ENCODE results near the gene PTH1R.

Gene PTH1R

GRCh38 chr3:46930945-46931403, 53.5 kb downstream of the PTH1R start:
- no peaks in the 10 kb centered on the region for H3K27me3 Mint-ChIP-seq
- peak overlapping the region; percentile 91 for H3K27ac Mint-ChIP-seq (ENCODE audit: low read depth)
- DNase-seq (ENCODE audit: low spot score in 2 of 2): no peak
- peak overlapping the region; percentile 47 for H3K4me3 Mint-ChIP-seq
- H3K9me3 Mint-ChIP-seq: peaks cover 10% of the 10 kb centered on the region
- H3K36me3 Mint-ChIP-seq (ENCODE audit: insufficient read depth): peaks cover 15% of the 10 kb centered on the region
- ATAC-seq (replicated peaks; ENCODE audit: extremely low read depth, poor library complexity, severe bottlenecking): no peak
- peaks cover 63% of the 10 kb centered on the region for H3K4me1 Mint-ChIP-seq

DNA sequence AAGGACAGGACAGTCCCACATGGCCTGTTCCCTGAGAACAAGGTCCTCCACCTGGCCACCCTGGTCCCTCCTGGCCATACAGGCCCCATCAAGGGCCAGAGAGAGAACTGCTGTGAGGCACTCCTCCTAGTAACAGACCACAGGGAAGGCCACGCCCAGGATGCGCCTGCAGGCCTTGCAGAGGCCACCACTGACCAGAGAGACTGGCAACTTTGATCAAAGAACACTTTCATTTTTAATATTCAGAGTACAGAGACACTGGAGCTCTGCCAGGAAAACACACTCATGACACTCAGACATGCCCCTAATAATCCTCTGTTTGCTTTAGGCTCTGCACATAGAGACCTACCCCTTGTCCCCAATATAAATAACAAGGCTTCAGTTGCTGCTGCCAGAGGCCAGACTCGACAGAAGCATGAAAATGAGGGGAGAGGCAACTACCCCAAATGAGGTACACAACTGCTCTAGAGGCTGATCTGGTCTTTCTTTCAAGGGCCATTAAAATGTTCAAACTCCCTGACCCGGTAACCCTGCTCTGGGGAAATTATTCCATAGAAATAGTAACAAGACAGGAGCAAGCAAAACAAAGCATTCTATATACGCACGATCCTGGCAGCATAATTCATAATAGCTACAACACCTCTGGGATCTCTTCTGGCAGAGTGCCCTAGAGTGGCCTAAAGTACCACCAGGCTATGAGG, 54.3 kb downstream of the PTH1R start:
- Mint-ChIP-seq H3K4me1 (peaks cover 60% of the 10 kb centered on the region), H3K27me3 (no peaks in the 10 kb centered on the region), H3K4me3 (peak overlapping the region; percentile 42), H3K27ac (ENCODE audit: low read depth) (peak overlapping the region; percentile 91), H3K36me3 (ENCODE audit: insufficient read depth) (peaks cover 21% of the 10 kb centered on the region), H3K9me3 (peaks cover 10% of the 10 kb centered on the region)
- ATAC-seq (replicated peaks; ENCODE audit: extremely low read depth, poor library complexity, severe bottlenecking): peak; percentile 15
- DNase-seq (ENCODE audit: low spot score in 2 of 2): no peak

DNA sequence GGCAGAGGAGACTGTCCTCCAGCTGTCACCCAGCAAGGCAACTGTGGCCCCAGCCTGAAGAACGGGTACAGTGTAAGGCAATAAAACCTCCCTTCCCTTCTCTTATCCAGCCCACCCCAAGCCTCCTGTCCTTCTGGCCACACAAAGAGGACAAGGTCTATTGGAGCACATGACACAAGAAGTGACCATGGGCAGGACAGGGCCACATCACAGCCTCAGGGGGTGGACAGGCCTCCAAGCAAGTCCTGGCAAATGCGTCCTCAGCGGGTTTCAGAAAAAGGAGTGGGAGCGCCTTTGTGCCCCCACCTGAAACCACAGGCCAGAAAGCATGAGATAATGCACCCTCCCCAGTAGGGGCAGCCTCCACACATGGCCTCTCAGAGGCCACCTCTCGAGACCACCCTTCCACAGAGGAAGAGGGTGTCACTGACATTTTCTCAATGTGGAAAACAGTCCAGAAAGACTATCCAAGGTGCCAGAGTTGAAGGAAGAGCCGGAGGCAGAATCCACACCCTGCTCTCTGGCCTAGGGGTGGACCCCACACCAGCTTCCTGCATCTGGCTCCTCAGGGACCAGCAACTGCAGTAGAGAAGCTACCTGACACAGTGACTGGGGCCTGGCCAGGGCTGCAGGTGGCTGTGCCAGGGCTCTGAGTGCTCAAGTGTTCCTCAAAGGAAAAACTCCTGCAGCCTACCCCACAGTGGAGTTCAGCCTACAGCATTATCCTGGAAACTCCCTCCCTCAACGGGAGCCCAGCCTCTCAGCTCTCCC, 55.1 kb downstream of the PTH1R start:
- Mint-ChIP-seq H3K9me3 (peaks cover 10% of the 10 kb centered on the region), H3K27me3 (no peaks in the 10 kb centered on the region), H3K4me1 (peaks cover 54% of the 10 kb centered on the region), H3K4me3 (peak overlapping the region; percentile 42), H3K36me3 (ENCODE audit: insufficient read depth) (peaks cover 24% of the 10 kb centered on the region), H3K27ac (ENCODE audit: low read depth) (peak overlapping the region; percentile 91)
- ATAC-seq (replicated peaks; ENCODE audit: extremely low read depth, poor library complexity, severe bottlenecking) (no peak), DNase-seq (ENCODE audit: low spot score in 2 of 2) (no peak)

DNA sequence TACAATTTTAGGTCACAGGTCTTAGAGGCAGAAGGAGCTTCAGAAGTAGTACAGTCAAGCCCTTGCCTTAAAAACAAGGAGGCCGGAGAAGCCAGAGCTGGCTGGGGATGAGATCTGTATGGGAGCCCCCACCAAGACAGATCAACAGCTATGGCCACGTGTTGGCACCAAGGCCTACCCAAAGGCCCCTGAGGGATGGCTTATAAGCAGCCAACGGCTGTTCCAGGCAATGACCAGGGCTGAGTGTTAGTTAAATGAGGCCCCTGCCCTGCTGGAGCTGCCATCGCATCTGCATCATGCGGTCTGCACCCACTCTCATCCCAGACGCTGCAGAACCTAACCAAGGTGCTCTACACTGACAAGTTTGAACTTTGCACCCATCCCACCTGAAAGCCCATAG, 55.7 kb downstream of the PTH1R start:
- Mint-ChIP-seq H3K4me1 (peaks cover 55% of the 10 kb centered on the region), H3K4me3 (no peak overlapping the region), H3K36me3 (ENCODE audit: insufficient read depth) (peaks cover 22% of the 10 kb centered on the region), H3K27me3 (no peaks in the 10 kb centered on the region), H3K27ac (ENCODE audit: low read depth) (no peak overlapping the region), H3K9me3 (peaks cover 10% of the 10 kb centered on the region)
- ATAC-seq (replicated peaks; ENCODE audit: extremely low read depth, poor library complexity, severe bottlenecking) (no peak), DNase-seq (ENCODE audit: low spot score in 2 of 2) (no peak)

GRCh38 chr3:46934072-46934471, 56.6 kb downstream of the PTH1R start:
- no peaks in the 10 kb centered on the region for H3K27me3 Mint-ChIP-seq
- H3K4me1 Mint-ChIP-seq: peaks cover 52% of the 10 kb centered on the region
- peaks cover 26% of the 10 kb centered on the region for H3K36me3 Mint-ChIP-seq (ENCODE audit: insufficient read depth)
- no peak overlapping the region for H3K27ac Mint-ChIP-seq (ENCODE audit: low read depth)
- H3K4me3 Mint-ChIP-seq: no peak overlapping the region
- ATAC-seq (replicated peaks; ENCODE audit: extremely low read depth, poor library complexity, severe bottlenecking) (no peak), DNase-seq (ENCODE audit: low spot score in 2 of 2) (no peak)
- peaks cover 2% of the 10 kb centered on the region for H3K9me3 Mint-ChIP-seq

GRCh38 chr3:46934498-46935167, 57.1 kb downstream of the PTH1R start:
- no peaks in the 10 kb centered on the region for H3K9me3 Mint-ChIP-seq
- H3K27me3 Mint-ChIP-seq: no peaks in the 10 kb centered on the region
- H3K27ac Mint-ChIP-seq (ENCODE audit: low read depth): no peak overlapping the region
- H3K4me3 Mint-ChIP-seq: no peak overlapping the region
- ATAC-seq (replicated peaks; ENCODE audit: extremely low read depth, poor library complexity, severe bottlenecking) (no peak), DNase-seq (ENCODE audit: low spot score in 2 of 2) (no peak)
- H3K4me1 Mint-ChIP-seq: peaks cover 53% of the 10 kb centered on the region
- peaks cover 29% of the 10 kb centered on the region for H3K36me3 Mint-ChIP-seq (ENCODE audit: insufficient read depth)

- ATAC-seq (replicated peaks; ENCODE audit: extremely low read depth, poor library complexity, severe bottlenecking): no peak
- Mint-ChIP-seq H3K4me1 (peaks cover 59% of the 10 kb centered on the region), H3K27ac (ENCODE audit: low read depth) (no peak overlapping the region)
Observed at GRCh38 chr3:46935168-46935858, 57.8 kb downstream of the PTH1R start.

GRCh38 chr3:46935989-46936558, 58.6 kb downstream of the PTH1R start:
- ATAC-seq (replicated peaks; ENCODE audit: extremely low read depth, poor library complexity, severe bottlenecking): no peak
- Mint-ChIP-seq H3K27ac (ENCODE audit: low read depth) (peak overlapping the region; percentile 49), H3K27me3 (no peaks in the 10 kb centered on the region), H3K36me3 (ENCODE audit: insufficient read depth) (peaks cover 38% of the 10 kb centered on the region), H3K9me3 (no peaks in the 10 kb centered on the region), H3K4me3 (no peak overlapping the region), H3K4me1 (peaks cover 57% of the 10 kb centered on the region)
- DNase-seq (ENCODE audit: low spot score in 2 of 2): no peak

More at GRCh38 chr3:46935168-46935858, 57.8 kb downstream of the PTH1R start:
- Mint-ChIP-seq H3K27me3 (no peaks in the 10 kb centered on the region), H3K9me3 (no peaks in the 10 kb centered on the region), H3K4me3 (no peak overlapping the region), H3K36me3 (ENCODE audit: insufficient read depth) (peaks cover 33% of the 10 kb centered on the region)
- no peak for DNase-seq (ENCODE audit: low spot score in 2 of 2)

GRCh38 chr3:46936733-46937250, 59.3 kb downstream of the PTH1R start:
- Mint-ChIP-seq H3K27ac (ENCODE audit: low read depth) (peak overlapping the region; percentile 49), H3K9me3 (no peaks in the 10 kb centered on the region), H3K27me3 (no peaks in the 10 kb centered on the region), H3K4me3 (no peak overlapping the region), H3K36me3 (ENCODE audit: insufficient read depth) (peaks cover 41% of the 10 kb centered on the region), H3K4me1 (peaks cover 50% of the 10 kb centered on the region)
- ATAC-seq (replicated peaks; ENCODE audit: extremely low read depth, poor library complexity, severe bottlenecking) (no peak), DNase-seq (ENCODE audit: low spot score in 2 of 2) (no peak)

DNA sequence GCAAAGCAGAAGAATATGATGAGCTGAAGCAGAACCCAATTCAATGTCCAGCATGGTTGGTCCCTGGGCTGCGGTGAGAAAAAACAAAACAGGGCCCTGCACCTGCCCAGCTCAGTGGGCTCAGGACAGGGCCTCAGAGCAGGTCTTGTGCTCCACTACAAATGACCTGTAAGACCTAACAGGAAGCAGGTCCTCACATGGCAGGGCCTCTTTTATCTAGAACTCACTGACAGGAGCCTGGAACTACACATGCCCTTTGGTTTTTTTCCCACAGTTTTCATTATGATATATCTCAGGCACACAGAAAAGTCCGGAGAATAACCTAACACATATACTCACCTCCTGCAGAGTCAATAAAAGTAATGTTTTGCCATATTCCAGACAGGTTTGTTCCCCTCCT, 60.6 kb downstream of the PTH1R start:
- H3K27me3 Mint-ChIP-seq: no peaks in the 10 kb centered on the region
- H3K4me1 Mint-ChIP-seq: peaks cover 52% of the 10 kb centered on the region
- H3K27ac Mint-ChIP-seq (ENCODE audit: low read depth): no peak overlapping the region
- H3K9me3 Mint-ChIP-seq: no peaks in the 10 kb centered on the region
- peaks cover 41% of the 10 kb centered on the region for H3K36me3 Mint-ChIP-seq (ENCODE audit: insufficient read depth)
- ATAC-seq (replicated peaks; ENCODE audit: extremely low read depth, poor library complexity, severe bottlenecking) (no peak), DNase-seq (ENCODE audit: low spot score in 2 of 2) (no peak)
- no peak overlapping the region for H3K4me3 Mint-ChIP-seq

DNA sequence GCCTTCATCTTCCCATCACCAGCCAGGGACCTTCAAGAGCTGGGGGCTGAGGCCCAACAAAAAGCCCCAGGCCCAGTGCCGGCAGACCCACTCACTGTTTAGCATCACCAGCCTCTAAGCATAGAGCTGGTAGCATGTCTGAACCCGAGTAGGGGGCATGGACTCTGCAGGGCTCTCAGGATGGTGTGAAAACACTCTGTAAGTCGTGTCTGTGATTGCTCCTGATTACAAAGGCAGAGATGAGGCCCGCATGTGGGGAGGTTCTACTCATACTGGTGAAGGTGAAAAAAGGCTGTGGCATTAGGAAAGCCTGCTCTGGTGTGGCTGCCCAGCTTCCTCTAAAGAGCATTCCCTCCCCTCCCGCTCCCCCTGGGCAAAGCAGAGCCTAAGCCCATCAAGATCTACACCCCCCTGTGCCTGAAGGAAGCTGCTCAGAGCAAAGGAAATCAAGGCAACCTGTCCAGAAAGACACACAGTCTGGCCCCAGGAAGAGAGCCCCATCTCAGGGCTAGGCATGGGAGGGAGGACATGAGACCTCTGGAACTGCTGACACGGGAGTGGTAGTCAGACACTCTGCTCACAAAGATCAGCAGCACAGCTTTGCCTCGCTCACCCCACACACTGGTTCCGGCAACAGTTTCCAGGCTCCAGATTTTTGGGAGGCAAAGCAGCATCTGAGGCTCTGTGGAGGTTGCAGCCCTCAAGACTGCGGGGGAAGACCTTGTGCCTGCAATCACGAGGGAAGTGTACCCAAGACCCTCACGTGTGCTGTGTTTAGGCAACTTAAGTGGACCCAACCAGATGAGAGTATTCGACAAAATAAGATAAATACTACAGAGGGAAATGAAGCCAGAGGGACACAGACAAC, 62.3 kb downstream of the PTH1R start:
- Mint-ChIP-seq H3K27ac (ENCODE audit: low read depth) (peak overlapping the region; percentile 68), H3K27me3 (no peaks in the 10 kb centered on the region), H3K4me1 (peaks cover 54% of the 10 kb centered on the region), H3K4me3 (no peak overlapping the region), H3K9me3 (no peaks in the 10 kb centered on the region), H3K36me3 (ENCODE audit: insufficient read depth) (peaks cover 42% of the 10 kb centered on the region)
- ATAC-seq (replicated peaks; ENCODE audit: extremely low read depth, poor library complexity, severe bottlenecking) (peak; percentile 32), DNase-seq (ENCODE audit: low spot score in 2 of 2) (no peak)

Measured in central memory CD8-positive, alpha-beta T cell (primary cell).